HFFc6 (cell line): ENCODE data around the gene TBXAS1. TPM values are rescaled to one million over a fixed set of nuclear protein-coding genes. Genes with fewer than 3 reads are reported as not detected.

Experiments
- DNase-seq: peaks from one replicate; pipeline ENCODE4 v3.0.0-alpha.2; 2018
- H3K27ac Mint-ChIP-seq: 2 replicates; pipeline ENCODE4 v1.8.0; 2020; ENCODE audit warnings: mild to moderate bottlenecking, mixed read lengths
- H3K27me3 Mint-ChIP-seq: 2 replicates; pipeline ENCODE4 v1.8.0; 2021; ENCODE audit warnings: mild to moderate bottlenecking, moderate library complexity, mixed read lengths; ENCODE audit not compliant: insufficient read depth
- H3K36me3 Mint-ChIP-seq: 2 replicates; pipeline ENCODE4 v1.8.0; 2021; ENCODE audit warnings: low read depth, mixed read lengths
- H3K4me1 Mint-ChIP-seq: 2 replicates; pipeline ENCODE4 v1.8.0; 2020; ENCODE audit warnings: low read depth, mixed read lengths
- H3K4me3 Mint-ChIP-seq: 2 replicates; pipeline ENCODE4 v1.8.0; 2020; ENCODE audit warnings: mild to moderate bottlenecking, moderate library complexity, mixed read lengths
- H3K9me3 Mint-ChIP-seq: 2 replicates; pipeline ENCODE4 v1.8.0; 2020; ENCODE audit warnings: mild to moderate bottlenecking, mixed read lengths
- CTCF ChIP-seq: fragments of 200-600 bp; sonication (generic); IDR thresholded peaks from 2 replicates; pipeline ENCODE4 v1.5.0; 2021; ENCODE audit warnings: antibody characterized with exemption, mild to moderate bottlenecking
- total RNA-seq, 6 experiments: library from RNA; stranded (reverse); fragmentation: NEBNext Ultra II Directional; extraction: Animal tissue kit (Norgen Biotek cat#: 25700); gene quantifications; 2 replicates in 1 of 6; 3 replicates in 5 of 6; pipeline ENCODE4 v1.2.3, GENCODE V29; 2021

The TBXAS1 gene
- total RNA-seq, 6 experiments from 2014 or later, result 0.47 to 1.8 (median 1.0) TPM

GRCh38 chr7:139797607-139798006, 31.5 kb upstream of the TBXAS1 start:
- DNase-seq, result no peak
- no peak overlapping the region for H3K27ac Mint-ChIP-seq
- H3K36me3 Mint-ChIP-seq, result peaks cover 1% of the 10 kb centered on the region
- TF ChIP-seq CTCF, result no peak
- H3K4me3 Mint-ChIP-seq, result no peak overlapping the region
- peaks cover 11% of the 10 kb centered on the region for H3K27me3 Mint-ChIP-seq
- peaks cover 12% of the 10 kb centered on the region for H3K4me1 Mint-ChIP-seq
- H3K9me3 Mint-ChIP-seq, result peaks cover 3% of the 10 kb centered on the region

GRCh38 chr7:139798221-139798620, 30.8 kb upstream of the TBXAS1 start:
- Mint-ChIP-seq H3K4me1 (peaks cover 12% of the 10 kb centered on the region), H3K4me3 (no peak overlapping the region), H3K36me3 (peaks cover 7% of the 10 kb centered on the region), H3K27me3 (peaks cover 11% of the 10 kb centered on the region), H3K9me3 (peaks cover 9% of the 10 kb centered on the region), H3K27ac (no peak overlapping the region)
- TF ChIP-seq CTCF, result no peak
- no peak for DNase-seq

GRCh38 chr7:139798892-139799291, 30.2 kb upstream of the TBXAS1 start:
- no peak for DNase-seq
- Mint-ChIP-seq H3K4me1 (peaks cover 12% of the 10 kb centered on the region), H3K27me3 (peaks cover 8% of the 10 kb centered on the region), H3K27ac (no peak overlapping the region), H3K9me3 (peaks cover 13% of the 10 kb centered on the region), H3K36me3 (peaks cover 9% of the 10 kb centered on the region), H3K4me3 (no peak overlapping the region)
- no peak for TF ChIP-seq CTCF

- H3K9me3 Mint-ChIP-seq, result peaks cover 20% of the 10 kb centered on the region
- no peak for DNase-seq
- H3K4me1 Mint-ChIP-seq, result peaks cover 12% of the 10 kb centered on the region
- peaks cover 9% of the 10 kb centered on the region for H3K36me3 Mint-ChIP-seq
- TF ChIP-seq CTCF, result no peak
- no peak overlapping the region for H3K4me3 Mint-ChIP-seq
- H3K27me3 Mint-ChIP-seq, result peaks cover 8% of the 10 kb centered on the region
- no peak overlapping the region for H3K27ac Mint-ChIP-seq
These were observed 29.5 kb upstream of the TBXAS1 start for GRCh38 chr7:139799586-139799985.

GRCh38 chr7:139804571-139804970, 24.5 kb upstream of the TBXAS1 start:
- Mint-ChIP-seq H3K4me1 (peaks cover 3% of the 10 kb centered on the region), H3K9me3 (peaks cover 23% of the 10 kb centered on the region), H3K36me3 (peaks cover 9% of the 10 kb centered on the region), H3K27ac (no peak overlapping the region), H3K4me3 (no peak overlapping the region), H3K27me3 (peaks cover 16% of the 10 kb centered on the region)
- DNase-seq, result no peak
- no peak for TF ChIP-seq CTCF

GRCh38 chr7:139807009-139807408, 22.1 kb upstream of the TBXAS1 start:
- peaks cover 23% of the 10 kb centered on the region for H3K9me3 Mint-ChIP-seq
- H3K27ac Mint-ChIP-seq, result no peak overlapping the region
- TF ChIP-seq CTCF, result no peak
- H3K4me1 Mint-ChIP-seq, result peaks cover 7% of the 10 kb centered on the region
- DNase-seq, result no peak
- peaks cover 26% of the 10 kb centered on the region for H3K27me3 Mint-ChIP-seq
- no peak overlapping the region for H3K4me3 Mint-ChIP-seq
- H3K36me3 Mint-ChIP-seq, result peaks cover 9% of the 10 kb centered on the region
